GM12878 (cell line): ENCODE measurements around the gene LRRC41. TPM values are rescaled to one million over a fixed set of nuclear protein-coding genes. Genes with fewer than 3 reads are reported as not detected.
A peak's percentile ranks its signal among the peaks of the same experiment; 100 is the strongest.

ENCODE experiments used
- CBX3 ChIP-seq: fragments of 200-600 bp; sonication (generic); IDR thresholded peaks from 2 replicates; pipeline ENCODE4 v1.6.1; 2016; ENCODE audit warnings: low read depth, borderline replicate concordance
- DPF2 ChIP-seq: fragments of 450-650 bp; IDR thresholded peaks from 2 replicates; pipeline ENCODE4 v1.6.1; 2017; ENCODE audit warnings: mild to moderate bottlenecking
- EGR1 ChIP-seq, 2 experiments: IDR thresholded peaks; 1 replicate in 1 of 2; 2 replicates in 1 of 2; pipeline ENCODE4 v1.6.1; 2011 to 2012; ENCODE audit warnings: low read depth in 2 of 2, low read length in 2 of 2, borderline replicate concordance in 1 of 2, mild to moderate bottlenecking in 1 of 2, moderate library complexity in 1 of 2
- FOS ChIP-seq: IDR thresholded peaks from 3 replicates; pipeline ENCODE4 v1.6.1; 2011; ENCODE audit warnings: borderline replicate concordance; ENCODE audit not compliant: insufficient read length; ENCODE audit errors: extremely low read depth
- HCFC1 ChIP-seq: fragments of 150-350 bp; IDR thresholded peaks from 2 replicates; pipeline ENCODE4 v1.6.1; 2014; ENCODE audit warnings: low read length
- HDAC6 ChIP-seq: fragments of 200-600 bp; sonication (generic); IDR thresholded peaks from one replicate; pipeline ENCODE4 v1.8.0; 2017; ENCODE audit warnings: antibody characterized with exemption; ENCODE audit not compliant: unreplicated experiment
- JUND ChIP-seq: IDR thresholded peaks from 2 replicates; pipeline ENCODE4 v1.6.1; 2012; ENCODE audit warnings: low read depth, mild to moderate bottlenecking, low read length, improper control_type of control experiment, moderate library complexity
- NFIC ChIP-seq: IDR thresholded peaks from 2 replicates; pipeline ENCODE4 v1.6.1; 2012; ENCODE audit warnings: low read depth, mild to moderate bottlenecking, inconsistent platforms, low read length, moderate library complexity
- NR2F1 ChIP-seq: fragments of 450-650 bp; conservative IDR thresholded peaks from 2 replicates; pipeline ENCODE4 v1.6.1; 2017; ENCODE audit warnings: mild to moderate bottlenecking
- POLR2AphosphoS5 ChIP-seq: IDR thresholded peaks from 2 replicates; pipeline ENCODE4 v1.6.1; 2011; ENCODE audit warnings: mild to moderate bottlenecking, low read length, inconsistent platforms
- POU2F2 ChIP-seq: IDR thresholded peaks from 3 replicates; pipeline ENCODE4 v1.6.1; 2011; ENCODE audit warnings: low read depth, mild to moderate bottlenecking, low read length, borderline replicate concordance
- SIN3A ChIP-seq: IDR thresholded peaks from 2 replicates; pipeline ENCODE4 v1.6.1; 2012; ENCODE audit warnings: low read depth, low read length, improper control_type of control experiment
- SIX5 ChIP-seq: IDR thresholded peaks from 2 replicates; pipeline ENCODE4 v1.6.1; 2011; ENCODE audit warnings: mild to moderate bottlenecking, low read depth, low read length, moderate library complexity; ENCODE audit not compliant: severe bottlenecking
- SMC3 ChIP-seq: IDR thresholded peaks from 2 replicates; pipeline ENCODE4 v1.6.1; 2011; ENCODE audit warnings: low read length, improper control_type of control experiment, borderline replicate concordance
- SRF ChIP-seq, 2 experiments: IDR thresholded peaks; 2 replicates each; pipeline ENCODE4 v1.6.1; 2011; ENCODE audit warnings: low read depth in 2 of 2, low read length in 2 of 2, mild to moderate bottlenecking in 1 of 2, moderate library complexity in 1 of 2
- ZBED1 ChIP-seq: IDR thresholded peaks from 2 replicates; pipeline ENCODE4 v1.6.1; 2016; ENCODE audit warnings: borderline replicate concordance
- ZNF384 ChIP-seq: IDR thresholded peaks from 2 replicates; pipeline ENCODE4 v1.6.1; 2012; ENCODE audit warnings: low read depth, mild to moderate bottlenecking, low read length, improper control_type of control experiment, borderline replicate concordance
- ZNF622 ChIP-seq: fragments of 450-650 bp; IDR thresholded peaks from 2 replicates; pipeline ENCODE4 v1.6.1; 2017; ENCODE audit warnings: mild to moderate bottlenecking, inconsistent platforms
- polyA plus RNA-seq, 11 experiments: library from polyadenylated mRNA; depleted of rRNA in 4 of 11; unstranded in 6 of 11; stranded (reverse) in 5 of 11; fragments of >200 nt; fragmentation: Nextera tagmentation in 4 of 11; fragmentation: Illumina TruSeq in 1 of 11; extraction: Ambion mirVana in 4 of 11; extraction: Trizol in 1 of 11; gene quantifications; 1 replicate in 1 of 11; 2 replicates in 10 of 11; pipeline versions ENCODE4 v1.2.1 to v1.2.3, GENCODE V29; 2011 to 2016; ENCODE audit warnings: inconsistent platforms in 2 of 11, missing spikeins in 2 of 11, low read depth in 1 of 11
- total RNA-seq, 4 experiments: library from RNA; depleted of rRNA in 3 of 4; stranded (reverse); fragments of >200 nt in 3 of 4; fragmentation: Illumina TruSeq in 1 of 4; extraction: Trizol in 1 of 4; gene quantifications; 2 replicates each; pipeline versions ENCODE4 v1.2.1 to v1.2.3, GENCODE V29; 2013 to 2021
- TF ChIP-seq, protein P1 (sequence below): fragments of 450-650 bp; IDR thresholded peaks from 2 replicates; pipeline ENCODE4 v1.6.1; 2017; ENCODE audit warnings: mild to moderate bottlenecking, moderate library complexity
- TF ChIP-seq, protein P2 (sequence below): IDR thresholded peaks from 2 replicates; pipeline ENCODE4 v1.6.1; 2012; ENCODE audit warnings: improper control_type of control experiment, low read depth, low read length; ENCODE audit not compliant: insufficient replicate concordance
- TF ChIP-seq, protein P3 (sequence below): IDR thresholded peaks from 2 replicates; pipeline ENCODE4 v1.6.1; 2011; ENCODE audit warnings: low read depth, mild to moderate bottlenecking, low read length, moderate library complexity, borderline replicate concordance; ENCODE audit errors: extremely low read depth

The LRRC41 gene
- total and polyA plus RNA-seq, 10 of the 15 experiments (the other 5 are each of a cell fraction or from before 2014, with no cell fraction given) = 12.0 to 79.9 (median 48.5) TPM

DNA sequence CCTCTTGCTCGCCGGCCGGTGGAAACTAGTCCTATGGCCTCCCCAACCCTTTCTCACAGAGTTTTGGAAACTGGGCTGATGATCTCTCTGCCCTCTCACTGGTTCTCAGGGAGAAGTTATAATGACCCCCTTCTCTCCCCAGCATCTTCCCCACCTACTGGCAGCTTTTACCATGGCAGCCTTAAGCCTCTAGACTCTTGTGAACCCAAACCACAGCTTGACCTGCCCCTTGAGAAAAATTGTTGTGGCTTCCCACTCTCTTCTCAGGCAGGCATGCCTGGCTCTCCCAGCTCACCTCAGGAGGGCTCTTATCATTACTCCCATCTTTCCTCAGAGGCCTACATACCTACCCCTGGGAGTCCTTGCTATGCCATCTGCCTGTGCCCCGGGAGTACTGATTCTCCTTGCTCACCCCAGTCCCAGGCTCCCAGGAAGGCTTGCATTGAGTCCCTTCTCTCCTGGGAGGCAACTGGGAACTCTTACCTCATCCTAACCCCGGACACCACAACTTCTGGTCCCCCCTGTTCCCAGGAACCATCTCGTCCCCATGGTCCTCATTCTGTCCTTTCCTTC is 38.8 kb upstream of the LRRC41 start (continued):
- TF ChIP-seq, protein P1, sequence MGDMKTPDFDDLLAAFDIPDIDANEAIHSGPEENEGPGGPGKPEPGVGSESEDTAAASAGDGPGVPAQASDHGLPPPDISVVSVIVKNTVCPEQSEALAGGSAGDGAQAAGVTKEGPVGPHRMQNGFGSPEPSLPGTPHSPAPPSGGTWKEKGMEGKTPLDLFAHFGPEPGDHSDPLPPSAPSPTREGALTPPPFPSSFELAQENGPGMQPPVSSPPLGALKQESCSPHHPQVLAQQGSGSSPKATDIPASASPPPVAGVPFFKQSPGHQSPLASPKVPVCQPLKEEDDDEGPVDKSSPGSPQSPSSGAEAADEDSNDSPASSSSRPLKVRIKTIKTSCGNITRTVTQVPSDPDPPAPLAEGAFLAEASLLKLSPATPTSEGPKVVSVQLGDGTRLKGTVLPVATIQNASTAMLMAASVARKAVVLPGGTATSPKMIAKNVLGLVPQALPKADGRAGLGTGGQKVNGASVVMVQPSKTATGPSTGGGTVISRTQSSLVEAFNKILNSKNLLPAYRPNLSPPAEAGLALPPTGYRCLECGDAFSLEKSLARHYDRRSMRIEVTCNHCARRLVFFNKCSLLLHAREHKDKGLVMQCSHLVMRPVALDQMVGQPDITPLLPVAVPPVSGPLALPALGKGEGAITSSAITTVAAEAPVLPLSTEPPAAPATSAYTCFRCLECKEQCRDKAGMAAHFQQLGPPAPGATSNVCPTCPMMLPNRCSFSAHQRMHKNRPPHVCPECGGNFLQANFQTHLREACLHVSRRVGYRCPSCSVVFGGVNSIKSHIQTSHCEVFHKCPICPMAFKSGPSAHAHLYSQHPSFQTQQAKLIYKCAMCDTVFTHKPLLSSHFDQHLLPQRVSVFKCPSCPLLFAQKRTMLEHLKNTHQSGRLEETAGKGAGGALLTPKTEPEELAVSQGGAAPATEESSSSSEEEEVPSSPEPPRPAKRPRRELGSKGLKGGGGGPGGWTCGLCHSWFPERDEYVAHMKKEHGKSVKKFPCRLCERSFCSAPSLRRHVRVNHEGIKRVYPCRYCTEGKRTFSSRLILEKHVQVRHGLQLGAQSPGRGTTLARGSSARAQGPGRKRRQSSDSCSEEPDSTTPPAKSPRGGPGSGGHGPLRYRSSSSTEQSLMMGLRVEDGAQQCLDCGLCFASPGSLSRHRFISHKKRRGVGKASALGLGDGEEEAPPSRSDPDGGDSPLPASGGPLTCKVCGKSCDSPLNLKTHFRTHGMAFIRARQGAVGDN = peak; percentile 59; the same call in 1 of the 2 replicates
- no peak for TF ChIP-seq EGR1 (IDR thresholded peaks at IDR 0.05; ENCODE audit: borderline replicate concordance in 1 of 2, low read depth in 2 of 2, low read length in 2 of 2)
- TF ChIP-seq ZBED1 = no peak
- TF ChIP-seq, protein P2, sequence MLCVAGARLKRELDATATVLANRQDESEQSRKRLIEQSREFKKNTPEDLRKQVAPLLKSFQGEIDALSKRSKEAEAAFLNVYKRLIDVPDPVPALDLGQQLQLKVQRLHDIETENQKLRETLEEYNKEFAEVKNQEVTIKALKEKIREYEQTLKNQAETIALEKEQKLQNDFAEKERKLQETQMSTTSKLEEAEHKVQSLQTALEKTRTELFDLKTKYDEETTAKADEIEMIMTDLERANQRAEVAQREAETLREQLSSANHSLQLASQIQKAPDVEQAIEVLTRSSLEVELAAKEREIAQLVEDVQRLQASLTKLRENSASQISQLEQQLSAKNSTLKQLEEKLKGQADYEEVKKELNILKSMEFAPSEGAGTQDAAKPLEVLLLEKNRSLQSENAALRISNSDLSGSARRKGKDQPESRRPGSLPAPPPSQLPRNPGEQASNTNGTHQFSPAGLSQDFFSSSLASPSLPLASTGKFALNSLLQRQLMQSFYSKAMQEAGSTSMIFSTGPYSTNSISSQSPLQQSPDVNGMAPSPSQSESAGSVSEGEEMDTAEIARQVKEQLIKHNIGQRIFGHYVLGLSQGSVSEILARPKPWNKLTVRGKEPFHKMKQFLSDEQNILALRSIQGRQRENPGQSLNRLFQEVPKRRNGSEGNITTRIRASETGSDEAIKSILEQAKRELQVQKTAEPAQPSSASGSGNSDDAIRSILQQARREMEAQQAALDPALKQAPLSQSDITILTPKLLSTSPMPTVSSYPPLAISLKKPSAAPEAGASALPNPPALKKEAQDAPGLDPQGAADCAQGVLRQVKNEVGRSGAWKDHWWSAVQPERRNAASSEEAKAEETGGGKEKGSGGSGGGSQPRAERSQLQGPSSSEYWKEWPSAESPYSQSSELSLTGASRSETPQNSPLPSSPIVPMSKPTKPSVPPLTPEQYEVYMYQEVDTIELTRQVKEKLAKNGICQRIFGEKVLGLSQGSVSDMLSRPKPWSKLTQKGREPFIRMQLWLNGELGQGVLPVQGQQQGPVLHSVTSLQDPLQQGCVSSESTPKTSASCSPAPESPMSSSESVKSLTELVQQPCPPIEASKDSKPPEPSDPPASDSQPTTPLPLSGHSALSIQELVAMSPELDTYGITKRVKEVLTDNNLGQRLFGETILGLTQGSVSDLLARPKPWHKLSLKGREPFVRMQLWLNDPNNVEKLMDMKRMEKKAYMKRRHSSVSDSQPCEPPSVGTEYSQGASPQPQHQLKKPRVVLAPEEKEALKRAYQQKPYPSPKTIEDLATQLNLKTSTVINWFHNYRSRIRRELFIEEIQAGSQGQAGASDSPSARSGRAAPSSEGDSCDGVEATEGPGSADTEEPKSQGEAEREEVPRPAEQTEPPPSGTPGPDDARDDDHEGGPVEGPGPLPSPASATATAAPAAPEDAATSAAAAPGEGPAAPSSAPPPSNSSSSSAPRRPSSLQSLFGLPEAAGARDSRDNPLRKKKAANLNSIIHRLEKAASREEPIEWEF = peak; percentile 47
- TF ChIP-seq SIN3A = no peak
- TF ChIP-seq FOS = no peak
- TF ChIP-seq POU2F2 = no peak
- peak; percentile 61 for TF ChIP-seq POLR2AphosphoS5
- no peak for TF ChIP-seq DPF2
- TF ChIP-seq HDAC6 = no peak
- TF ChIP-seq ZNF622 = no peak
- no peak for TF ChIP-seq ZNF384
- no peak for TF ChIP-seq HCFC1
- peak; percentile 95 for TF ChIP-seq NR2F1
- no peak for TF ChIP-seq SIX5
- no peak for TF ChIP-seq JUND
- TF ChIP-seq, protein P3, sequence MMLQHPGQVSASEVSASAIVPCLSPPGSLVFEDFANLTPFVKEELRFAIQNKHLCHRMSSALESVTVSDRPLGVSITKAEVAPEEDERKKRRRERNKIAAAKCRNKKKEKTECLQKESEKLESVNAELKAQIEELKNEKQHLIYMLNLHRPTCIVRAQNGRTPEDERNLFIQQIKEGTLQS = no peak
- TF ChIP-seq SMC3 = peak; percentile 53; the same call in 1 of the 2 replicates
- TF ChIP-seq SRF (IDR thresholded peaks at IDR 0.05; ENCODE audit: low read depth in 2 of 2, low read length in 2 of 2) = no peak
- no peak for TF ChIP-seq CBX3
- TF ChIP-seq NFIC = no peak
